Stimulated activated CD8-positive, alpha-beta memory T cell treated with anti-CD3 and anti-CD28 coated beads, Interleukin-2, amount 100 ng/mL, for 1 hour (primary cell): ENCODE data around the gene MED8.

Experiments
- DNase-seq, 2 donors: peaks; one replicate each; pipeline ENCODE4 v3.0.0-alpha.2; 2020; ENCODE audit warnings: low read depth in 2 of 2

The MED8 gene

GRCh38 chr1:43334453-43335205 lies 55.0 kb downstream of the MED8 start:
- DNase-seq, result no peak
